GM12891 (cell line): Measurements from ENCODE around the gene CHPF.

Experiments
- PAX5 ChIP-seq: IDR thresholded peaks from 2 replicates; pipeline ENCODE4 v1.6.1; 2011; ENCODE audit warnings: low read length, moderate library complexity, mild to moderate bottlenecking; ENCODE audit not compliant: insufficient read depth, severe bottlenecking
- POLR2A ChIP-seq: IDR thresholded peaks from 2 replicates; pipeline ENCODE4 v1.6.1; 2011; ENCODE audit warnings: low read depth, low read length, control low read depth
- POLR2AphosphoS5 ChIP-seq: IDR thresholded peaks from 2 replicates; pipeline ENCODE4 v1.6.1; 2011; ENCODE audit warnings: low read depth, low read length, control low read depth
- SPI1 ChIP-seq: IDR thresholded peaks from 2 replicates; pipeline ENCODE4 v1.6.1; 2011; ENCODE audit warnings: low read depth, low read length, control low read depth
- TAF1 ChIP-seq: IDR thresholded peaks from 2 replicates; pipeline ENCODE4 v1.6.1; 2011; ENCODE audit warnings: low read depth, low read length, control low read depth

DNA sequence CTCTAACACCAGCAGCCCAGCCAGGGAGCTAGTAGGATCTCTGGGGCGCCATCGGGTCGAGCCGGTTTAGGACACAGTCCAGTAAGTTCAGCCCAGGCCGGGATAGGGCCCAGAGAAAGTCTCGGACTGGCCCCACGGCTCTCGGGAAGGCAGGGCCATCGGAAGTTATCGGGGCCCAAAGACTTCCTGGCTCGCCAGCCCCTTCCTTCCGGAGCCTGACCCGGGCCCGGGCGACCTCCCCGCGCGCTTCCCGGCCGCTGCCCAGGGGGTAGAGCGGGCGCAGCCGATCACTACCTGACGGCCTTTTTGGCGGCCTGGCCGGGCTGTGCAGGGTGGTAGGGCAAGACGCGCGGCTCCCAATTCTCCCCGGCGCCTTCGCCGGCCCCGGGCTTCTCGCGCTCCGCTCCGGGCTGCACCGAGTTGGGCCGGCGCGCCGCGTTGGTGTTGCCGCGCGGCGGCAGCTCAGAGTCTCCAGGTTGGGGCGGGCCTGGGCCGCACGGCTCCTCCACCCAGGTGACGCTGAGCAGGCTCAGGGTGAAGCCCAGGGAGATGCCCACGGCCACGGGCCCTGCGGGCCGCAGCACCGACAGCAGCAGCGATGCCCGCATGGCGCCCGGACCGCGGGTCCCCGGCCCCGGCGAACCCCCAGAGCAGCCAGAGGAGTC lies 546 bp downstream of the CHPF start:
- TF ChIP-seq POLR2AphosphoS5: no peak
- no peak for TF ChIP-seq POLR2A
- no peak for TF ChIP-seq TAF1
- TF ChIP-seq SPI1: no peak
- TF ChIP-seq PAX5: no peak
